SK-N-SH treated with all-trans-retinoic acid at 6 μM for 48 hours (cell line): ENCODE data around the gene ERBB3.

Experiments used
- ATAC-seq: fragments of 200-7000 bp; cut with Tn5 transposase; 3 replicates; pipeline ENCODE4 v1.9.1; 2020; ENCODE audit warnings: mild to moderate bottlenecking, moderate library complexity
- ARNTL ChIP-seq: fragments of 450-650 bp; formaldehyde crosslinking; IDR thresholded peaks from 2 replicates; pipeline ENCODE4 v1.5.0; 2020; ENCODE audit warnings: low read depth, mild to moderate bottlenecking, moderate library complexity, borderline replicate concordance
- BACH2 ChIP-seq: fragments of 250-450 bp; sonication (Bioruptor Pico); IDR thresholded peaks from 2 replicates; pipeline ENCODE4 v1.9.0; 2021; ENCODE audit warnings: mild to moderate bottlenecking, borderline replicate concordance
- CREB5 ChIP-seq: fragments of 250-450 bp; sonication (Bioruptor Pico); IDR thresholded peaks from 2 replicates; pipeline ENCODE4 v1.5.1; 2020; ENCODE audit warnings: low read depth, mild to moderate bottlenecking, moderate library complexity
- CSDC2 ChIP-seq: fragments of 250-450 bp; sonication (Bioruptor Pico); IDR thresholded peaks from 2 replicates; pipeline ENCODE4 v1.5.0; 2020; ENCODE audit warnings: mild to moderate bottlenecking, moderate library complexity
- CSRNP3 ChIP-seq: fragments of 250-450 bp; sonication (Bioruptor Pico); IDR thresholded peaks from 2 replicates; pipeline ENCODE4 v1.5.1; 2021; ENCODE audit warnings: mild to moderate bottlenecking, moderate library complexity
- ESRRG ChIP-seq: fragments of 250-450 bp; sonication (Bioruptor Pico); IDR thresholded peaks from 2 replicates; pipeline ENCODE4 v1.6.1; 2021; ENCODE audit warnings: mild to moderate bottlenecking
- GLIS3 ChIP-seq: fragments of 250-450 bp; sonication (Bioruptor Pico); IDR thresholded peaks from 2 replicates; pipeline ENCODE4 v1.5.0; 2020; ENCODE audit warnings: mild to moderate bottlenecking, moderate library complexity
- OSR1 ChIP-seq: fragments of 250-450 bp; sonication (Bioruptor Pico); IDR thresholded peaks from 2 replicates; pipeline ENCODE4 v1.8.0; 2022; ENCODE audit warnings: moderate library complexity, mild to moderate bottlenecking, inconsistent platforms
- PATZ1 ChIP-seq: fragments of 250-450 bp; sonication (Bioruptor Pico); IDR thresholded peaks from 2 replicates; pipeline ENCODE4 v1.8.0; 2020; ENCODE audit warnings: mild to moderate bottlenecking, moderate library complexity, borderline replicate concordance
- POU6F1 ChIP-seq: fragments of 250-450 bp; sonication (Bioruptor Pico); IDR thresholded peaks from 2 replicates; pipeline ENCODE4 v1.8.0; 2021; ENCODE audit warnings: low read depth, mild to moderate bottlenecking, moderate library complexity, borderline replicate concordance
- PPARA ChIP-seq: fragments of 250-450 bp; sonication (Bioruptor Pico); IDR thresholded peaks from 2 replicates; pipeline ENCODE4 v1.5.0; 2020; ENCODE audit warnings: mild to moderate bottlenecking, borderline replicate concordance
- SNAI2 ChIP-seq: fragments of 250-450 bp; sonication (Bioruptor Pico); IDR thresholded peaks from 2 replicates; pipeline ENCODE4 v1.5.0; 2020; ENCODE audit warnings: mild to moderate bottlenecking, moderate library complexity
- TCF4 ChIP-seq: fragments of 250-450 bp; sonication (Bioruptor Pico); IDR thresholded peaks from 2 replicates; pipeline ENCODE4 v1.8.0; 2021; ENCODE audit warnings: mild to moderate bottlenecking, moderate library complexity, borderline replicate concordance
- TOX ChIP-seq: fragments of 250-450 bp; sonication (Bioruptor Pico); IDR thresholded peaks from 2 replicates; pipeline ENCODE4 v1.8.0; 2021; ENCODE audit warnings: mild to moderate bottlenecking, moderate library complexity, borderline replicate concordance
- TSHZ2 ChIP-seq: fragments of 250-450 bp; sonication (Bioruptor Pico); IDR thresholded peaks from 2 replicates; pipeline ENCODE4 v1.5.0; 2020; ENCODE audit warnings: mild to moderate bottlenecking, moderate library complexity
- ZC3H10 ChIP-seq: fragments of 250-450 bp; sonication (Bioruptor Pico); IDR thresholded peaks from 2 replicates; pipeline ENCODE4 v1.5.1; 2021; ENCODE audit warnings: mild to moderate bottlenecking, moderate library complexity
- ZFP3 ChIP-seq: fragments of 250-450 bp; sonication (Bioruptor Pico); IDR thresholded peaks from 2 replicates; pipeline ENCODE4 v1.5.0; 2020; ENCODE audit warnings: mild to moderate bottlenecking, moderate library complexity
- ZNF565 ChIP-seq: fragments of 450-650 bp; formaldehyde crosslinking; conservative IDR thresholded peaks from 2 replicates; pipeline ENCODE4 v1.5.0; 2020; ENCODE audit warnings: low read depth, mild to moderate bottlenecking, moderate library complexity
- ZNF8 ChIP-seq: fragments of 450-650 bp; formaldehyde crosslinking; IDR thresholded peaks from 2 replicates; pipeline ENCODE4 v1.5.0; 2020; ENCODE audit warnings: mild to moderate bottlenecking, moderate library complexity

ERBB3 gene

GRCh38 chr12:56107242-56107641 is 27.3 kb downstream of the ERBB3 start:
- ATAC-seq: no peak
- TF ChIP-seq ZNF8 (CRISPR knock-in tag) (no peak), CSDC2 (no peak)

GRCh38 chr12:56110571-56110970 is 30.6 kb downstream of the ERBB3 start:
- no peak for TF ChIP-seq ARNTL
- no peak for TF ChIP-seq CSDC2
- TF ChIP-seq CSRNP3: no peak
- no peak for TF ChIP-seq CREB5
- ATAC-seq: no peak

- TF ChIP-seq ZC3H10 (no peak), PPARA (CRISPR knock-in tag) (no peak), ZFP3 (CRISPR knock-in tag) (no peak), PATZ1 (CRISPR knock-in tag) (no peak), ZNF8 (CRISPR knock-in tag) (no peak), ARNTL (no peak), POU6F1 (no peak), ZNF565 (CRISPR knock-in tag) (no peak), TOX (CRISPR knock-in tag) (no peak), BACH2 (CRISPR knock-in tag) (no peak), OSR1 (CRISPR knock-in tag) (no peak), CREB5 (no peak), CSRNP3 (no peak), CSDC2 (no peak), ESRRG (CRISPR knock-in tag) (no peak), SNAI2 (CRISPR knock-in tag) (no peak), TCF4 (CRISPR knock-in tag) (no peak)
- TF ChIP-seq, all 23 proteins: peak for 0
- ATAC-seq: no peak
Observed at GRCh38 chr12:56114084-56114483, 34.1 kb downstream of the ERBB3 start.

- no peak for ATAC-seq
- no peak for TF ChIP-seq OSR1 (CRISPR knock-in tag)
- no peak for TF ChIP-seq TSHZ2 (CRISPR knock-in tag)
- TF ChIP-seq POU6F1: no peak
- TF ChIP-seq CREB5: no peak
- TF ChIP-seq BACH2 (CRISPR knock-in tag): no peak
- TF ChIP-seq GLIS3 (CRISPR knock-in tag): no peak
- no peak for TF ChIP-seq PATZ1 (CRISPR knock-in tag)
Observed at GRCh38 chr12:56115329-56115728, 35.4 kb downstream of the ERBB3 start.
